ENCODE measurements around the gene ROBO1. TPM values are rescaled to one million over a fixed set of nuclear protein-coding genes. Genes with fewer than 3 reads are reported as not detected.

ROBO1 gene
- total RNA-seq, 1 donor = 69.8 TPM

- no peaks in the 10 kb centered on the region for H3K36me3 ChIP-seq (ENCODE audit: insufficient read depth, low read length)
- peaks cover 11% of the 10 kb centered on the region for H3K4me1 ChIP-seq (ENCODE audit: insufficient read depth, low read length)
- no peak overlapping the region for H3K4me2 ChIP-seq (ENCODE audit: insufficient read depth, low read length)
- H3K27ac ChIP-seq (ENCODE audit: low read depth, low read length) = no peak overlapping the region
- no peaks in the 10 kb centered on the region for H3K27me3 ChIP-seq (ENCODE audit: insufficient read depth, low read length)
- H4K20me1 ChIP-seq (ENCODE audit: insufficient read depth, low read length) = no peaks in the 10 kb centered on the region
- TF ChIP-seq, protein P1, sequence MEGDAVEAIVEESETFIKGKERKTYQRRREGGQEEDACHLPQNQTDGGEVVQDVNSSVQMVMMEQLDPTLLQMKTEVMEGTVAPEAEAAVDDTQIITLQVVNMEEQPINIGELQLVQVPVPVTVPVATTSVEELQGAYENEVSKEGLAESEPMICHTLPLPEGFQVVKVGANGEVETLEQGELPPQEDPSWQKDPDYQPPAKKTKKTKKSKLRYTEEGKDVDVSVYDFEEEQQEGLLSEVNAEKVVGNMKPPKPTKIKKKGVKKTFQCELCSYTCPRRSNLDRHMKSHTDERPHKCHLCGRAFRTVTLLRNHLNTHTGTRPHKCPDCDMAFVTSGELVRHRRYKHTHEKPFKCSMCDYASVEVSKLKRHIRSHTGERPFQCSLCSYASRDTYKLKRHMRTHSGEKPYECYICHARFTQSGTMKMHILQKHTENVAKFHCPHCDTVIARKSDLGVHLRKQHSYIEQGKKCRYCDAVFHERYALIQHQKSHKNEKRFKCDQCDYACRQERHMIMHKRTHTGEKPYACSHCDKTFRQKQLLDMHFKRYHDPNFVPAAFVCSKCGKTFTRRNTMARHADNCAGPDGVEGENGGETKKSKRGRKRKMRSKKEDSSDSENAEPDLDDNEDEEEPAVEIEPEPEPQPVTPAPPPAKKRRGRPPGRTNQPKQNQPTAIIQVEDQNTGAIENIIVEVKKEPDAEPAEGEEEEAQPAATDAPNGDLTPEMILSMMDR (IDR thresholded peaks at IDR 0.05; ENCODE audit: extremely low read depth, low read depth, low read length) = peak; percentile 33
- no peaks in the 10 kb centered on the region for H3K79me2 ChIP-seq (ENCODE audit: insufficient read depth, low read length)
- no peaks in the 10 kb centered on the region for H3K9me3 ChIP-seq (ENCODE audit: low read depth, low read length)
- H3K4me3 ChIP-seq (ENCODE audit: insufficient read depth, low read length) = no peak overlapping the region
- no peak for DNase-seq (ENCODE audit: insufficient read length, low spot score, missing footprints)
- no peak overlapping the region for H2AFZ ChIP-seq (ENCODE audit: low read length)
Observed at GRCh38 chr3:78741066-78741645, 1026.6 kb downstream of the ROBO1 start.

DNA sequence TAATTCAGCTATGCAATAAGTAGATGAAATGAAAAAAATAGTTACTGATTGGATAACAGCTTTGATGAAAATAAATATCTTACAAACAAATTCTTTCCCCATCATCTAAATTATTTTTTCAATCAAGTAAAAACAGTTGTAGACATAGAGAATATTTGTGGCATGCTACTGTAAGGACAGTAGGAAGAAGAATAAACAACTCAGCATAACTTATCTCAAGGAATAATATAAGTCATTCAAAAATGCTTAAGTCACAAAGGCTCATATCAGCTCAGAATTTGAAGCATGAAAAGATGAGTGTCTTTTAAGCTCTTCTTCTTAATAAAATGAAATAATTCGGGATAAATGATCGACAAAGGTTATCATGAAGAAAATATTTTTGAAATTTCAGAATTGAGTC is 1029.0 kb downstream of the ROBO1 start:
- no peaks in the 10 kb centered on the region for H3K36me3 ChIP-seq (ENCODE audit: insufficient read depth, low read length)
- H3K4me1 ChIP-seq (ENCODE audit: insufficient read depth, low read length) = peaks cover 13% of the 10 kb centered on the region
- H3K9me3 ChIP-seq (ENCODE audit: low read depth, low read length) = no peaks in the 10 kb centered on the region
- no peak overlapping the region for H3K4me2 ChIP-seq (ENCODE audit: insufficient read depth, low read length)
- H3K27me3 ChIP-seq (ENCODE audit: insufficient read depth, low read length) = no peaks in the 10 kb centered on the region
- H4K20me1 ChIP-seq (ENCODE audit: insufficient read depth, low read length) = no peaks in the 10 kb centered on the region
- H3K27ac ChIP-seq (ENCODE audit: low read depth, low read length) = no peak overlapping the region
- TF ChIP-seq, protein P1 (IDR thresholded peaks at IDR 0.05; ENCODE audit: extremely low read depth, low read depth, low read length) = no peak
- no peak overlapping the region for H3K4me3 ChIP-seq (ENCODE audit: insufficient read depth, low read length)
- no peaks in the 10 kb centered on the region for H3K79me2 ChIP-seq (ENCODE audit: insufficient read depth, low read length)
- no peak for DNase-seq (ENCODE audit: insufficient read length, low spot score, missing footprints)
- no peak overlapping the region for H2AFZ ChIP-seq (ENCODE audit: low read length)

- Histone ChIP-seq H3K4me1 (ENCODE audit: insufficient read depth, low read length) (peaks cover 17% of the 10 kb centered on the region), H3K79me2 (ENCODE audit: insufficient read depth, low read length) (no peaks in the 10 kb centered on the region), H3K9me3 (ENCODE audit: low read depth, low read length) (no peaks in the 10 kb centered on the region), H2AFZ (ENCODE audit: low read length) (no peak overlapping the region), H3K4me2 (ENCODE audit: insufficient read depth, low read length) (peak overlapping the region; percentile 28), H3K27ac (ENCODE audit: low read depth, low read length) (no peak overlapping the region), H4K20me1 (ENCODE audit: insufficient read depth, low read length) (no peaks in the 10 kb centered on the region), H3K4me3 (ENCODE audit: insufficient read depth, low read length) (no peak overlapping the region), H3K27me3 (ENCODE audit: insufficient read depth, low read length) (no peaks in the 10 kb centered on the region), H3K36me3 (ENCODE audit: insufficient read depth, low read length) (no peaks in the 10 kb centered on the region)
- TF ChIP-seq, protein P1 (IDR thresholded peaks at IDR 0.05; ENCODE audit: extremely low read depth, low read depth, low read length) = no peak
- no peak for DNase-seq (ENCODE audit: insufficient read length, low spot score, missing footprints)
Observed at GRCh38 chr3:78737988-78738387, 1029.8 kb downstream of the ROBO1 start.

GRCh38 chr3:78736863-78737262 is 1030.9 kb downstream of the ROBO1 start:
- Histone ChIP-seq H3K4me3 (ENCODE audit: insufficient read depth, low read length) (no peak overlapping the region), H3K27me3 (ENCODE audit: insufficient read depth, low read length) (no peaks in the 10 kb centered on the region), H3K79me2 (ENCODE audit: insufficient read depth, low read length) (no peaks in the 10 kb centered on the region), H2AFZ (ENCODE audit: low read length) (no peak overlapping the region), H3K9me3 (ENCODE audit: low read depth, low read length) (no peaks in the 10 kb centered on the region), H4K20me1 (ENCODE audit: insufficient read depth, low read length) (no peaks in the 10 kb centered on the region), H3K4me2 (ENCODE audit: insufficient read depth, low read length) (no peak overlapping the region), H3K27ac (ENCODE audit: low read depth, low read length) (no peak overlapping the region), H3K36me3 (ENCODE audit: insufficient read depth, low read length) (no peaks in the 10 kb centered on the region), H3K4me1 (ENCODE audit: insufficient read depth, low read length) (peaks cover 17% of the 10 kb centered on the region)
- TF ChIP-seq, protein P1 (IDR thresholded peaks at IDR 0.05; ENCODE audit: extremely low read depth, low read depth, low read length) = no peak
- no peak for DNase-seq (ENCODE audit: insufficient read length, low spot score, missing footprints)
